ENCODE results near the gene NKX2-4.

NKX2-4 gene

DNA sequence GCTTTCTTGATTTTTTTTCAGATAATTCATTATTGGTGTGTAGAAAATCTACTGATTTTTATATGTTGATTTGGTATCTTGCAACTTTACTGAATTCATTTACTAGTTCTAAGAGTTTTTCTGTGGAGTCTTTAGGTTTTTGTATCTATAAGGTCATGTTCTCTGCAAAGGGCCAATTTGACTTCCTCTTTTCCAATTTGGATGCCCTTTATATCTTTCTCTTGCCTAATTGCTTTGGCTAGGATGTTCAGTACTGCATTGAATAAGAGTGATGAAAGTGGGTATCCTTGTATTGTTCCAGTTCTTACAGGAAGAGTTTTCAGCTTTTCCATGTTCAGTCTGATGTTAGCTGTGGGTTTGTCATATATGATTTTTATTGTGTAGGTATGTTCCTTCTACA is 14.4 kb upstream of the NKX2-4 start:
- Mint-ChIP-seq H3K4me1 (no peaks in the 10 kb centered on the region), H3K36me3 (ENCODE audit: insufficient read depth) (no peaks in the 10 kb centered on the region), H3K9me3 (peaks cover 5% of the 10 kb centered on the region), H3K4me3 (no peak overlapping the region), H3K27ac (ENCODE audit: low read depth) (no peak overlapping the region), H3K27me3 (peaks cover 75% of the 10 kb centered on the region)
- no peak for DNase-seq (ENCODE audit: low spot score in 2 of 2)
- ATAC-seq (replicated peaks; ENCODE audit: extremely low read depth, poor library complexity, severe bottlenecking), result no peak

DNA sequence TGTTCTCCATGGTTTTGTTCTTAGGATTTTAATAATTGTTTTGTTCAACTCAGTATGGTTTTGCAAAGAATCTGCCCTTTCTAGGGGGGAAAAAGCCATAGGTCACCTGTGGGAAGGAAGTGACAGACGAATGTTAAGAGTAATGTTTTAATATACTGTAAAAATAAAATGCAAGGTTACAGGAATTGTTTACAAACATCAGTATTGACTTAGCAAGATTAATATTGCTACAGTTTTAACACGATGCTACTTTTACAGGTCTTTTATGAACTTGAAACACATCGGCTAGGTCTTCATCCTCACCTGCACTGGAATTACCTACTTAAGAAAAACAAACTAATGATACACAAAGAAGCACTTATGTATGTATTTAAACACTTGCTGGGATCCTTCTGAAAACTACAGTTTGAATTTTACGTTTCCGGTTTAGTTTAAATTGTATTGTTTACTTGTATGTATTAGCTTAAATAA is 1.7 kb upstream of the NKX2-4 start:
- peaks cover 79% of the 10 kb centered on the region for H3K27me3 Mint-ChIP-seq
- no peak overlapping the region for H3K27ac Mint-ChIP-seq (ENCODE audit: low read depth)
- DNase-seq (ENCODE audit: low spot score in 2 of 2) (no peak), ATAC-seq (replicated peaks; ENCODE audit: extremely low read depth, poor library complexity, severe bottlenecking) (no peak)
- peaks cover 5% of the 10 kb centered on the region for H3K36me3 Mint-ChIP-seq (ENCODE audit: insufficient read depth)
- H3K9me3 Mint-ChIP-seq, result no peaks in the 10 kb centered on the region
- peaks cover 12% of the 10 kb centered on the region for H3K4me1 Mint-ChIP-seq
- H3K4me3 Mint-ChIP-seq, result no peak overlapping the region

DNA sequence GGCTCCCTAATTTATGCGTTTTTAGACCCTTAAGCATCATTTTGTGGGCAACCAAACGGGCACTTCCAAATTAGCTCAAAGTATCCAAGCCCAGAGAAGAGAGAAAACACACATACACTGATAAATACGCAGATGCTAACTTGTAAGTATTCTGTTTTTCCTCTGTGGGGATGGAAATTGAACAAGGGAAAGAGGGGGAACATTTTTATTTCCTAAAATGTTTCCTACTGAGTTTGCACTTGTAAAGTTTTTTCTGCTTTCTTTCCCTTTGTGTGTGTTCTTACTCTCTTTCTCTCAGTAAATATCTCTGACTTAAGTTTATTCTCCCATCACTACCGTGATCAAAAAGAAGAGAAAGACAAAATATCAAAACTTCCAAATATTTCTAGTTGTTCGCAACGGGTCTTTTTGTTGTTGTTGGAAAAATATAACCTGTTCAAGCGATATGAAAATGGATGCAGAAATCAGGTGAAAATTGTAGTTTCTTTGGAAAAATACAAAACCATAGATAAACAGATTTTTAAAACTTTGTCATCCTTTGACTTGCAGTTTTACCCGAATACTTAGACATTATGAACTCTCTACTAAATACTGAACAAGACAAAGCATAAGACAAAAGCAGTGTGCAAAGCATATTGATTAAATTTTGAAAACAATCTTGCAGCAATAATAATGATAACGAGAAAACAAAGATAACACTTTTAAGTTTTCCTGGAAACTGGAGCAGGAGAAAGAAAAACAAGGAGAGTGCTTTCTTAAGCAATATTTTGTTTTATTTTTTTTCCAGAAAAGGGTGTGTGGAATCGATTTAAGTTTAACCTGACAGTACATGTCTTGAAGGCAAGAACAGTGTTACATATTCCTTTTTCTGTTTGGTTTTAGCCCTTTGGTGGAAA is 1.0 kb upstream of the NKX2-4 start:
- peaks cover 77% of the 10 kb centered on the region for H3K27me3 Mint-ChIP-seq
- peaks cover 12% of the 10 kb centered on the region for H3K4me1 Mint-ChIP-seq
- ATAC-seq (replicated peaks; ENCODE audit: extremely low read depth, poor library complexity, severe bottlenecking) (no peak), DNase-seq (ENCODE audit: low spot score in 2 of 2) (no peak)
- no peaks in the 10 kb centered on the region for H3K9me3 Mint-ChIP-seq
- H3K4me3 Mint-ChIP-seq, result peak overlapping the region; percentile 52
- peaks cover 5% of the 10 kb centered on the region for H3K36me3 Mint-ChIP-seq (ENCODE audit: insufficient read depth)
- H3K27ac Mint-ChIP-seq (ENCODE audit: low read depth), result no peak overlapping the region

DNA sequence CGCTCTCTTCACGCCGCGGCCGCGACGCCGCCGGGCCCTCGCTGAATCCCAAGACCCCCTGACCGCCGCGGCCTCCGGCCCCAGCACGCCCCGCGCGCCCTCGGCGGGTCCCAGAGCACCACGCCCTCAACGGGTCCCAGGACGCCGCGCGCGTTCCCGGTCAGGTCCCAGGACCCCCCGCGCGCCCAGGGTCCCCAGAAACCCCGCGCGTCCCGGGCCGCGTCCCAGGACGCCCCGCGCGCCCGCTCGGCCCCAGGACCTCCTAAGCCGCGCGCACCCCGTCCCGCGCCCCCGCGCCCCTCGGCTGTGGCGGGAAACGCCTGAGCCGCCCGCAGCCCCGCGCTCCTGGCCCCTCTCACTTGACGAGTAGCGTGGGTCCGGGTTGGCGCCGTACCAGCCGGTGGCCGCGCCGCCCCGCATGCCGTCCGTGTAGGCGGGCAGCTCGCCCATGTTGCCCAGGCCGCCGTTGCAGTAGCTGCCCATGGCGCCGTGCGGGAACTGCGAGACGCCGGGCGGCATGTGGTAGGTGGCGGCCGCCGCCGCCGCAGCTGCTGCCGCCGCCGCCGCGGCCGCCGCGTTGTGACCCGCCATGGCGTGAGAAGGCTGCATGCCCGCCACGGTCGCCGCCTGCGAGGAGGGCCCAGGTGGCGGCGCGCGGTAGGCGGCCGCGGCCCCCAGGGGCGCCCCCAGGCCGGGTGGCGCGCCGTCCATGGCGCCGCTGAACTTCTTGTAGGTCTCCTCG is 556 bp downstream of the NKX2-4 start:
- H3K27me3 Mint-ChIP-seq, result peaks cover 77% of the 10 kb centered on the region
- ATAC-seq (replicated peaks; ENCODE audit: extremely low read depth, poor library complexity, severe bottlenecking), result no peak

DNA sequence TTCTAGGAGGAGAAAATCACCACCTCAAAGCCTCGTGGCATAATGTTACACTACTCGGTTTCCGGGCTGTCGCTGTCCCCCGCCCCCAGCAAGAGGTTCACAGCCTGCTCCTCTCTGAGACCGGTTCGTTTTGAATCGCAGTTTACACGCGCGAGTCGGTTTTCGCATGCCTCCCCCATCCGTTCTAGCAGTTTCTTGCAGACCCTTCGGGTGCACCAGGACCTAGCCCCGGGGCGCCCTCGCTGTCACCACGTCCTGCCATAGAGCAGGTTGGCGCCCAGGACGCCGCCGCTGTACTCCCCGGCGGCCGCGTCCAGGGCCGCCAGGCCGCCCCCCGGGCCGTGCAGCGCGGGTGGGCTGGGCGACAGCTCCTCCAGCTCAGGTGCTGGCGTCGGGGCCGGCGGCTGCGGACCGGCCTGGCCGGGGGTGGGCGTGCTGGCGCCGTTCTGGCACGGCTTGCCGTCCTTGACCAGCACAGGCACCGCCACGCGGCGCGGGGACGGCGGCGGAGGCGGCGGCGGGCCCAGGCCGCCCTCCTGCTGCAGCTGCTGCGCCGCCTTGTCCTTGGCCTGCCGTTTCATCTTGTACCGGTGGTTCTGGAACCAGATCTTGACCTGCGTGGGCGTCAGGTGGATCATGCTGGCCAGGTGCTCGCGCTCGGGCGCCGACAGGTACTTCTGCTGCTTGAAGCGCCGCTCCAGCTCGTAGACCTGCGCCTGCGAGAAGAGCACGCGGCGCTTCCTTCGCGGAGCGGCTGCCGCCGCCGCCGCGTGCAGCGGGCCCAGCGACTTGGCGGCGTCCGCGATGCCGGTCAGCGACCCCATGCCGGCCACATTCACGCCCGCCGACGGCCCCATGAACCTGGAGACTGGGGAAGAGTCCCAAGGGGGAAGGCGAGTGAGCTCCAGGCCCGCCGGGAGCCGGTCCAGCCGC is 1.4 kb downstream of the NKX2-4 start:
- Mint-ChIP-seq H3K36me3 (ENCODE audit: insufficient read depth) (peaks cover 5% of the 10 kb centered on the region), H3K4me3 (peak overlapping the region; percentile 46), H3K27me3 (peaks cover 77% of the 10 kb centered on the region), H3K4me1 (peaks cover 18% of the 10 kb centered on the region), H3K9me3 (no peaks in the 10 kb centered on the region), H3K27ac (ENCODE audit: low read depth) (peak overlapping the region; percentile 85)
- peak; percentile 87 for ATAC-seq (replicated peaks; ENCODE audit: extremely low read depth, poor library complexity, severe bottlenecking)
- peak in 1 of 2 donors; percentile 33 for DNase-seq (ENCODE audit: low spot score in 2 of 2)

More for the DNA sequence above, 556 bp downstream of the NKX2-4 start:
- peaks cover 5% of the 10 kb centered on the region for H3K36me3 Mint-ChIP-seq (ENCODE audit: insufficient read depth)
- no peak overlapping the region for H3K27ac Mint-ChIP-seq (ENCODE audit: low read depth)
- H3K9me3 Mint-ChIP-seq, result no peaks in the 10 kb centered on the region
- no peak overlapping the region for H3K4me3 Mint-ChIP-seq
- DNase-seq (ENCODE audit: low spot score in 2 of 2), result no peak
- H3K4me1 Mint-ChIP-seq, result peaks cover 16% of the 10 kb centered on the region

DNA sequence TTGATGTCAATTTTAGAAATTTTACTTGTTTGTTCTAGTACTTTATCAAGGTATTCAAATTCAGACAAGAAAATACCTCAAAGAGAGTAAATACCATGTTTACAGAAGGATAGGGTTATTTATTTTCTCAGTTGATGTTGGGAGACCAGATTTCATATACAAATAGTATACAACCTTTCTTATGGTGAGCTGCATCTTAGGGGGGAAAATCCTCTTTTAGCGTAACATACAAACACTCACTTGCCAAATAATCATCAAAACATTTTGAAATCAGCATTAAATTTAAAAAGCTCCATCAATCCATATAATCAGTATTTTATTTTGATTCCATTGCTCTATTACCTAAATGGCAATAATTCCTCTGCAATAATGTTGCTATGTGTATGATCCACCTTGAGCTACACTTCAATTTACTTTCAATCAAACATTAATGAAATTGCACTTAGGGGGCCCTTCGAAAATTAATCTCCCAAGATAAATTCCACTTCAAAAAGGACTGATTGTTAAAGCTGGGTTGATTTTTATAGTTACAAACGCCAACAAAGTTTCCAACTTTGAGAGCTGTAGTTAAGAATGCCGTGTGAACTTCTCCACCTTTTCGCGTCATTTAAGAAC is 2.2 kb downstream of the NKX2-4 start:
- Mint-ChIP-seq H3K27ac (ENCODE audit: low read depth) (peak overlapping the region; percentile 85), H3K9me3 (no peaks in the 10 kb centered on the region)

DNA sequence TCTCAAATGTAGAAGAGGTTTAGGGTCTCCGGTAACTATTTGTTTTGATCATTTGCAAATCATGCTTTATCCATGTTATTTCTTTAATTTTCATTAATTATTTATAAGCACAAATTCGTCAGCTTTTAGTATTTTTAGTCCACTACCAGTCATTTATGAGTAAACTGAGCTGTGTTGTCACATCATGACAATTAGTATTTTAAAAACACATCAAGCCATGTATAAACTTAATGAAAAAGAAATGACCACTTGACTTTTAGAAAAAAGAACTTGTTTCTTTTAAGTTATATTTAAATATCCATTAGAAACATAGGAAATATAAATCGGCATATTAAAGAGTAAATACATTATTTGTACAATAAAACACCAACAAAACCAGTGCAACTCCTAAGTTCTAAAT is 2.8 kb downstream of the NKX2-4 start:
- peaks cover 18% of the 10 kb centered on the region for H3K4me1 Mint-ChIP-seq
- H3K27ac Mint-ChIP-seq (ENCODE audit: low read depth), result no peak overlapping the region
- no peak overlapping the region for H3K4me3 Mint-ChIP-seq
- peaks cover 5% of the 10 kb centered on the region for H3K36me3 Mint-ChIP-seq (ENCODE audit: insufficient read depth)
- H3K27me3 Mint-ChIP-seq, result peaks cover 65% of the 10 kb centered on the region
- H3K9me3 Mint-ChIP-seq, result no peaks in the 10 kb centered on the region
- ATAC-seq (replicated peaks; ENCODE audit: extremely low read depth, poor library complexity, severe bottlenecking) (no peak), DNase-seq (ENCODE audit: low spot score in 2 of 2) (no peak)

More for the DNA sequence above, 2.2 kb downstream of the NKX2-4 start:
- Mint-ChIP-seq H3K27me3 (peaks cover 71% of the 10 kb centered on the region), H3K4me1 (peaks cover 18% of the 10 kb centered on the region), H3K4me3 (peak overlapping the region; percentile 46), H3K36me3 (ENCODE audit: insufficient read depth) (peaks cover 5% of the 10 kb centered on the region)
- DNase-seq (ENCODE audit: low spot score in 2 of 2) (no peak), ATAC-seq (replicated peaks; ENCODE audit: extremely low read depth, poor library complexity, severe bottlenecking) (no peak)

DNA sequence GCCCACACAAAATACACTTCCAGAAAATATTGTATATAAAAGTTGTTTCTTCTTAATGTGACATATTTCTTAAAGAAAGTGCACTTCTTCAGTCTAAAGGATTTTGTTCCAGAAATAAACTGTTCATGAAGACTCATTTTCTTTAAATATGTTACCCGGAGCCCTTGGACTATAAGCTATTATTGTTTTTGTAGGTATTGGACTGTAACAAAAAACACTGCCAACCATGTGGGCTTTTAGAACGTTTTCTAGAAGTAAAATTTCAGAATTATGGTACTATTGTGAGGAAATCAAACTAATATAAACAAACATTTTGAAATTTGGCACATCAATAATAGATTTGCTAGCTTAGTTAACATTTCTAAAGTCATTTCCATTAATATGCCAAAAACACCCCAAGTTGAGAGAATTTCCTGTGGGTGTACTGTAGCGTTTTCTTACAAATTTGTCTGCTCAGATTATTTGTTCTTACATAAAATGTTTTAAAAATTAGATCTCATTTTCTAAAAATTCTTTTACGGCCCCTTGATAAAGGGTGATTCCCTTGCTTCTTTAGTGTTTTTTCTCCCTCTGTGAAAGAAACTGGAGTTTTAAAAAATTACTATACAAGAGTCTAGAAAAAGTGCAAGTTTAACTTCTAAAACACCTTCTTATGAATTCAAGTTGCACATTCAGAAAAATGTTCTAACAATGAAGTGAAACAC is 3.4 kb downstream of the NKX2-4 start:
- Mint-ChIP-seq H3K4me3 (no peak overlapping the region), H3K9me3 (no peaks in the 10 kb centered on the region), H3K4me1 (peaks cover 18% of the 10 kb centered on the region), H3K27ac (ENCODE audit: low read depth) (no peak overlapping the region), H3K27me3 (peaks cover 59% of the 10 kb centered on the region), H3K36me3 (ENCODE audit: insufficient read depth) (peaks cover 7% of the 10 kb centered on the region)
- no peak for ATAC-seq (replicated peaks; ENCODE audit: extremely low read depth, poor library complexity, severe bottlenecking)
- DNase-seq (ENCODE audit: low spot score in 2 of 2), result no peak

DNA sequence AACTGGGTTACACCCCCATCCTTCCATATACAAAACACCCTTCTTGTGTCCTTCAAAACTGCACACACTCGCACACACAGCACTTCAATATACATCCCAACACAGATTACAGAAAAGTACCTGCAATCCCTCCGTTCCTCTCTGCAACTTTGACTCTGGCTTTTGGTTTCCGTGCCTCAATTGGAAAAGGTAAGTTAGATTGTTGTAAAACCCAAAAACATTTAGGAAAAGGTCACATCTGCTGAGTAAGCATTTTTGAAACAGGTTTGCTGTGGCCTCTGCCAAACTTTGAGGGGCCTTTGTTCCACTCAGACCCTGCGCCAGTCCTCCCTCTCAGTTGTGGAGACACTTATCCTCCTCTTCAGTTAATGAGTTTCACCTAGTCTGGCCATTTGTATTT is 4.2 kb downstream of the NKX2-4 start:
- H3K27me3 Mint-ChIP-seq, result peaks cover 51% of the 10 kb centered on the region
- ATAC-seq (replicated peaks; ENCODE audit: extremely low read depth, poor library complexity, severe bottlenecking) (no peak), DNase-seq (ENCODE audit: low spot score in 2 of 2) (no peak)
- H3K27ac Mint-ChIP-seq (ENCODE audit: low read depth), result no peak overlapping the region
- peaks cover 7% of the 10 kb centered on the region for H3K36me3 Mint-ChIP-seq (ENCODE audit: insufficient read depth)
- peaks cover 18% of the 10 kb centered on the region for H3K4me1 Mint-ChIP-seq
- H3K4me3 Mint-ChIP-seq, result no peak overlapping the region
- no peaks in the 10 kb centered on the region for H3K9me3 Mint-ChIP-seq

DNA sequence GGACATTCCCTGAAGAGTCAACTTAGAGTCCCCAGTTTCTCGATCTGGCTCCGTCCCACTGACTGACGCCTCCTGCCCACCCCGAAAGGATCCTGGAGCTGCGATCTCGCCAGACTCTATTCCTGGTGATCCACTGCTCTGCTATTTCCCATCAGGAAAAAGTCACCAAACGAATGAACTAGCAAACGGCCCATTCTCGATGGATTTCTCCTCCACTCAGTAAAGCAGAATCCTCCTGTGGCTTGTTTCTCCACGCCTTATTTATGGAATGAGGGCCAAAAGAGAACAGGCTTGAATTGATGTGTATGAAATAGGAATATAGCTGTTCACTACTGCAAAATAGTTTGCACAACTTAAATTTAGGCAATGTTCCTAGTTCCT is 5.4 kb downstream of the NKX2-4 start:
- no peaks in the 10 kb centered on the region for H3K9me3 Mint-ChIP-seq

DNA sequence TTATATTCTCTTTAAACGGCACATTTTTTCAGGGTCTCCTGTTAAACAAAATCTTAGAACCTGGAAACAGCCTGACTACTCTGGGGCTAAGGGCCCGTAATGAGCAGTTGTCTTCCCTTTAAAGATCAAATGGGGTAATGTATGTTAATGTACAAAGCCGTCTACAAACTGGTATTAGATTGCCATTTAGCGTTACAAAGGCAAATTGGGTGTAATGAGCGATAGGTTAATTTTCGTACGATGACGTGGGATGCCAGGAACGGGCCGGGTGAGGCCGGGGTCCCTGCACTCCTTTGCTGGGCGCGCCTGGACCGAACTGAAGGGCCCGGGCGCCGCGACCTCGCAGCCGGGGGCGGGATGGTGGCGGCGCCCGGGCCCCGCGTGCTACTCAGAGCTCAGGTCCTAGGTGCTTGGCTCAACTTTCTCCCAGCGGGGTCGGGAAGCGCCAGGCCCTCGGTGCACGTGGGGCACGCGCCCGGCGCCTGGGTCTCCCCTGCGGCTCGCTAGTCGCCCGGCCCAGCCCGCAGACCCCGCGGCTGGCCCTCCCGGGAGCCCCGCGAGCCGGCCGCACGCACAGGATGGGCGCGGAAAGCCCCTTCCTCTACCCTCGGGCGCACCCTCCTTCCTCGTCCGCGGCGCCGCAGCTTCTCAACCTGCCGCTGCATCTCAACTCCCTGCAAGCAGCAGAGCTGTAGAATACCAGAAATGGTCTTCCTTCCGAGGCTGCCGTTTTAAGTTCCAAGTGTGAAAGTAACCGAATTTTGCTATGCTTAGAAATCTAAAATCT is 5.9 kb downstream of the NKX2-4 start:
- Mint-ChIP-seq H3K27ac (ENCODE audit: low read depth) (no peak overlapping the region), H3K4me3 (peak overlapping the region; percentile 11)

More for the DNA sequence above, 5.4 kb downstream of the NKX2-4 start:
- no peak for ATAC-seq (replicated peaks; ENCODE audit: extremely low read depth, poor library complexity, severe bottlenecking)
- H3K27ac Mint-ChIP-seq (ENCODE audit: low read depth), result no peak overlapping the region
- H3K4me1 Mint-ChIP-seq, result peaks cover 12% of the 10 kb centered on the region
- DNase-seq (ENCODE audit: low spot score in 2 of 2), result no peak
- peaks cover 9% of the 10 kb centered on the region for H3K36me3 Mint-ChIP-seq (ENCODE audit: insufficient read depth)
- peaks cover 41% of the 10 kb centered on the region for H3K27me3 Mint-ChIP-seq
- H3K4me3 Mint-ChIP-seq, result peak overlapping the region; percentile 11

More for the DNA sequence above, 5.9 kb downstream of the NKX2-4 start:
- H3K36me3 Mint-ChIP-seq (ENCODE audit: insufficient read depth), result peaks cover 13% of the 10 kb centered on the region
- no peaks in the 10 kb centered on the region for H3K9me3 Mint-ChIP-seq
- no peak for DNase-seq (ENCODE audit: low spot score in 2 of 2)
- ATAC-seq (replicated peaks; ENCODE audit: extremely low read depth, poor library complexity, severe bottlenecking), result no peak
- peaks cover 41% of the 10 kb centered on the region for H3K27me3 Mint-ChIP-seq
- H3K4me1 Mint-ChIP-seq, result peaks cover 12% of the 10 kb centered on the region

All from central memory CD8-positive, alpha-beta T cell (primary cell).